GM23338 (cell line): ENCODE data around the gene RNF44. TPM values are rescaled to one million over a fixed set of nuclear protein-coding genes. Genes with fewer than 3 reads are reported as not detected.

Experiments used
- CREB1 ChIP-seq: fragments of 250-450 bp; sonication (Bioruptor Pico); IDR thresholded peaks from 2 replicates; pipeline ENCODE4 v1.5.0; 2020; ENCODE audit warnings: low read depth, mild to moderate bottlenecking, moderate library complexity
- EZH2 ChIP-seq: fragments of 200-600 bp; sonication (generic); IDR thresholded peaks from one replicate; pipeline ENCODE4 v1.8.0; 2017; ENCODE audit warnings: antibody characterized with exemption, mild to moderate bottlenecking, low read depth; ENCODE audit not compliant: unreplicated experiment
- JUNB ChIP-seq: IDR thresholded peaks from one replicate; pipeline ENCODE4 v1.6.1; 2016; ENCODE audit warnings: antibody characterized with exemption; ENCODE audit not compliant: unreplicated experiment
- POLR2AphosphoS5 ChIP-seq: IDR thresholded peaks from 2 replicates; pipeline ENCODE4 v1.6.1; 2016; ENCODE audit warnings: antibody characterized with exemption, low read depth
- REST ChIP-seq: IDR thresholded peaks from one replicate; pipeline ENCODE4 v1.6.1; 2018; ENCODE audit warnings: antibody characterized with exemption; ENCODE audit not compliant: unreplicated experiment
- STAT1 ChIP-seq: IDR thresholded peaks from one replicate; pipeline ENCODE4 v1.6.1; 2016; ENCODE audit warnings: antibody characterized with exemption; ENCODE audit not compliant: unreplicated experiment
- ZNF331 ChIP-seq: fragments of 250-450 bp; sonication (Bioruptor Pico); IDR thresholded peaks from 2 replicates; pipeline ENCODE4 v1.5.0; 2020; ENCODE audit warnings: low read depth, mild to moderate bottlenecking, moderate library complexity
- polyA plus RNA-seq: library from polyadenylated mRNA; unstranded; fragments of >200 nt; fragmentation: Nextera tagmentation; extraction: Ambion mirVana; gene quantifications from 2 replicates; pipeline ENCODE4 v1.2.1, GENCODE V29; 2016
- total RNA-seq: library from RNA; depleted of rRNA; stranded (reverse); fragments of >200 nt; shearing (Covaris generic); gene quantifications from 2 replicates; pipeline ENCODE4 v1.2.3, GENCODE V29; 2014
- TF ChIP-seq, protein P1 (sequence below): fragments of 250-450 bp; sonication (Bioruptor Pico); IDR thresholded peaks from 2 replicates; pipeline ENCODE4 v1.5.0; 2020; ENCODE audit warnings: mild to moderate bottlenecking, moderate library complexity
- TF ChIP-seq, protein P2 (sequence below): IDR thresholded peaks from 2 replicates; pipeline ENCODE4 v1.6.1; 2016; ENCODE audit warnings: antibody characterized with exemption

Gene RNF44
- total and polyA plus RNA-seq, 2 experiments from 2014 or later: 56.7 to 104 TPM

DNA sequence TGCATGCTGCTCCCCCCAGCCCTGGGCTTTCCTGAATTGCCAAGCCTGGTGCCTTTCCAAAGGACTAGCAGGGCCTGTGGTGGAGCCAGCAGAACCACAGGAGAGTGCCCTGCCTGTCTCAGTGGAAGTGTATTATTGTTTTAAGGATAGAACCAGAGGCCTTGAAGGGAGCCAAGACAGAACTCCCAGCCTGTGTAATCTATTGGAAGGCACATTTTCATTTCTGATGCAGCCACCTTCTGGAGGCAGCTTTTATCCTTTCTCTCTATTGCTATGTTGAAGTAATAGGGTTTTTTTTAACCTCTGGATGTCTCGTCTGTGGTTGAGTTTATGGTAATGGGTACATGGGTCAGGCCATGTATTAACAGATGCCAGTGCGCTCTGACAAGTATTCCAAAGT, 29.3 kb downstream of the RNF44 start (continued):
- TF ChIP-seq, protein P1, sequence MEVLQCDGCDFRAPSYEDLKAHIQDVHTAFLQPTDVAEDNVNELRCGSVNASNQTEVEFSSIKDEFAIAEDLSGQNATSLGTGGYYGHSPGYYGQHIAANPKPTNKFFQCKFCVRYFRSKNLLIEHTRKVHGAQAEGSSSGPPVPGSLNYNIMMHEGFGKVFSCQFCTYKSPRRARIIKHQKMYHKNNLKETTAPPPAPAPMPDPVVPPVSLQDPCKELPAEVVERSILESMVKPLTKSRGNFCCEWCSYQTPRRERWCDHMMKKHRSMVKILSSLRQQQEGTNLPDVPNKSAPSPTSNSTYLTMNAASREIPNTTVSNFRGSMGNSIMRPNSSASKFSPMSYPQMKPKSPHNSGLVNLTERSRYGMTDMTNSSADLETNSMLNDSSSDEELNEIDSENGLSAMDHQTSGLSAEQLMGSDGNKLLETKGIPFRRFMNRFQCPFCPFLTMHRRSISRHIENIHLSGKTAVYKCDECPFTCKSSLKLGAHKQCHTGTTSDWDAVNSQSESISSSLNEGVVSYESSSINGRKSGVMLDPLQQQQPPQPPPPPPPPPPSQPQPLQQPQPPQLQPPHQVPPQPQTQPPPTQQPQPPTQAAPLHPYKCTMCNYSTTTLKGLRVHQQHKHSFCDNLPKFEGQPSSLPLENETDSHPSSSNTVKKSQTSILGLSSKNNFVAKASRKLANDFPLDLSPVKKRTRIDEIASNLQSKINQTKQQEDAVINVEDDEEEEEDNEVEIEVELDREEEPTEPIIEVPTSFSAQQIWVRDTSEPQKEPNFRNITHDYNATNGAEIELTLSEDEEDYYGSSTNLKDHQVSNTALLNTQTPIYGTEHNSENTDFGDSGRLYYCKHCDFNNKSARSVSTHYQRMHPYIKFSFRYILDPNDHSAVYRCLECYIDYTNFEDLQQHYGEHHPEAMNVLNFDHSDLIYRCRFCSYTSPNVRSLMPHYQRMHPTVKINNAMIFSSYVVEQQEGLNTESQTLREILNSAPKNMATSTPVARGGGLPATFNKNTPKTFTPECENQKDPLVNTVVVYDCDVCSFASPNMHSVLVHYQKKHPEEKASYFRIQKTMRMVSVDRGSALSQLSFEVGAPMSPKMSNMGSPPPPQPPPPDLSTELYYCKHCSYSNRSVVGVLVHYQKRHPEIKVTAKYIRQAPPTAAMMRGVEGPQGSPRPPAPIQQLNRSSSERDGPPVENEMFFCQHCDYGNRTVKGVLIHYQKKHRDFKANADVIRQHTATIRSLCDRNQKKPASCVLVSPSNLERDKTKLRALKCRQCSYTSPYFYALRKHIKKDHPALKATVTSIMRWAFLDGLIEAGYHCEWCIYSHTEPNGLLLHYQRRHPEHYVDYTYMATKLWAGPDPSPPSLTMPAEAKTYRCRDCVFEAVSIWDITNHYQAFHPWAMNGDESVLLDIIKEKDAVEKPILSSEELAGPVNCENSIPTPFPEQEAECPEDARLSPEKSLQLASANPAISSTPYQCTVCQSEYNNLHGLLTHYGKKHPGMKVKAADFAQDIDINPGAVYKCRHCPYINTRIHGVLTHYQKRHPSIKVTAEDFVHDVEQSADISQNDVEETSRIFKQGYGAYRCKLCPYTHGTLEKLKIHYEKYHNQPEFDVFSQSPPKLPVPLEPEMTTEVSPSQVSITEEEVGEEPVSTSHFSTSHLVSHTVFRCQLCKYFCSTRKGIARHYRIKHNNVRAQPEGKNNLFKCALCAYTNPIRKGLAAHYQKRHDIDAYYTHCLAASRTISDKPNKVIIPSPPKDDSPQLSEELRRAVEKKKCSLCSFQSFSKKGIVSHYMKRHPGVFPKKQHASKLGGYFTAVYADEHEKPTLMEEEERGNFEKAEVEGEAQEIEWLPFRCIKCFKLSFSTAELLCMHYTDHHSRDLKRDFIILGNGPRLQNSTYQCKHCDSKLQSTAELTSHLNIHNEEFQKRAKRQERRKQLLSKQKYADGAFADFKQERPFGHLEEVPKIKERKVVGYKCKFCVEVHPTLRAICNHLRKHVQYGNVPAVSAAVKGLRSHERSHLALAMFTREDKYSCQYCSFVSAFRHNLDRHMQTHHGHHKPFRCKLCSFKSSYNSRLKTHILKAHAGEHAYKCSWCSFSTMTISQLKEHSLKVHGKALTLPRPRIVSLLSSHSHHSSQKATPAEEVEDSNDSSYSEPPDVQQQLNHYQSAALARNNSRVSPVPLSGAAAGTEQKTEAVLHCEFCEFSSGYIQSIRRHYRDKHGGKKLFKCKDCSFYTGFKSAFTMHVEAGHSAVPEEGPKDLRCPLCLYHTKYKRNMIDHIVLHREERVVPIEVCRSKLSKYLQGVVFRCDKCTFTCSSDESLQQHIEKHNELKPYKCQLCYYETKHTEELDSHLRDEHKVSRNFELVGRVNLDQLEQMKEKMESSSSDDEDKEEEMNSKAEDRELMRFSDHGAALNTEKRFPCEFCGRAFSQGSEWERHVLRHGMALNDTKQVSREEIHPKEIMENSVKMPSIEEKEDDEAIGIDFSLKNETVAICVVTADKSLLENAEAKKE (CRISPR knock-in tag): no peak
- TF ChIP-seq JUNB (no peak), STAT1 (no peak), CREB1 (CRISPR knock-in tag) (no peak), POLR2AphosphoS5 (no peak), ZNF331 (CRISPR knock-in tag) (no peak), EZH2 (no peak), REST (no peak)
- TF ChIP-seq, protein P2, sequence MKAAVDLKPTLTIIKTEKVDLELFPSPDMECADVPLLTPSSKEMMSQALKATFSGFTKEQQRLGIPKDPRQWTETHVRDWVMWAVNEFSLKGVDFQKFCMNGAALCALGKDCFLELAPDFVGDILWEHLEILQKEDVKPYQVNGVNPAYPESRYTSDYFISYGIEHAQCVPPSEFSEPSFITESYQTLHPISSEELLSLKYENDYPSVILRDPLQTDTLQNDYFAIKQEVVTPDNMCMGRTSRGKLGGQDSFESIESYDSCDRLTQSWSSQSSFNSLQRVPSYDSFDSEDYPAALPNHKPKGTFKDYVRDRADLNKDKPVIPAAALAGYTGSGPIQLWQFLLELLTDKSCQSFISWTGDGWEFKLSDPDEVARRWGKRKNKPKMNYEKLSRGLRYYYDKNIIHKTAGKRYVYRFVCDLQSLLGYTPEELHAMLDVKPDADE: no peak
